Tibial nerve (tissue), 4 donors: Measurements from ENCODE around the gene KIF5C. TPM values are rescaled to one million over a fixed set of nuclear protein-coding genes. Genes with fewer than 3 reads are reported as not detected.

Experiments
- DNase-seq, 2 donors: peaks; one replicate each; pipeline ENCODE4 v3.0.0-alpha.2; 2019; ENCODE audit warnings: low spot score in 2 of 2
- H3K27ac ChIP-seq, 4 donors: fragments of 200-600 bp; sonication (generic) in 3 of 4; one replicate each; pipeline ENCODE4 v1.5.1; 2017 to 2019; ENCODE audit warnings: mild to moderate bottlenecking in 1 of 4
- H3K27me3 ChIP-seq, 2 donors: fragments of 200-600 bp; sonication (generic) in 1 of 2; one replicate each; pipeline versions ENCODE4 v1.5.1 to v1.6.0; 2017 to 2019
- H3K36me3 ChIP-seq, 3 donors: fragments of 200-600 bp; sonication (generic); one replicate each; pipeline ENCODE4 v1.5.1; 2018 to 2019
- H3K4me1 ChIP-seq, 4 donors: fragments of 200-600 bp; sonication (generic) in 3 of 4; one replicate each; pipeline ENCODE4 v1.5.1; 2017 to 2019
- H3K4me3 ChIP-seq, 4 donors: fragments of 200-600 bp; sonication (generic) in 3 of 4; one replicate each; pipeline ENCODE4 v1.5.1; 2017 to 2019; ENCODE audit warnings: mild to moderate bottlenecking in 1 of 4, moderate library complexity in 1 of 4
- H3K9me3 ChIP-seq, 4 donors: fragments of 200-600 bp; sonication (generic) in 3 of 4; one replicate each; pipeline ENCODE4 v1.5.1; 2017 to 2019
- EP300 ChIP-seq, 2 donors: sonication (generic); formaldehyde crosslinking; IDR thresholded peaks; one replicate each; pipeline ENCODE4 v1.6.1; 2017; ENCODE audit warnings: antibody characterized with exemption in 2 of 2, mild to moderate bottlenecking in 1 of 2
- POLR2A ChIP-seq, 2 donors: fragments of 450-650 bp; IDR thresholded peaks; one replicate each; pipeline ENCODE4 v1.6.1; 2017; ENCODE audit warnings: antibody characterized with exemption in 2 of 2, mild to moderate bottlenecking in 2 of 2, moderate library complexity in 2 of 2
- WGBS, 2 donors: methylation state at CpG; one replicate each; pipeline ENCODE4 v1.1.5; 2018; 5-methylcytosine and 5-hydroxymethylcytosine counted together
- total RNA-seq, 4 donors: library from RNA; depleted of rRNA; stranded (reverse); fragments of >200 nt; gene quantifications; one replicate each; pipeline ENCODE4 v1.1.0, GENCODE V29; 2016
- TF ChIP-seq, protein P1 (sequence below), 5 experiments: fragments of 200-600 bp in 3 of 5; fragments of 450-650 bp in 2 of 5; sonication (generic) in 3 of 5; IDR thresholded peaks; one replicate each; pipeline ENCODE4 v1.5.1; 2016 to 2019; ENCODE audit warnings: antibody characterized with exemption in 5 of 5, mild to moderate bottlenecking in 3 of 5, moderate library complexity in 2 of 5

The KIF5C gene
- total RNA-seq, 4 donors from 2014 or later, result 10.8 to 47.9 (median 23.6) TPM

DNA sequence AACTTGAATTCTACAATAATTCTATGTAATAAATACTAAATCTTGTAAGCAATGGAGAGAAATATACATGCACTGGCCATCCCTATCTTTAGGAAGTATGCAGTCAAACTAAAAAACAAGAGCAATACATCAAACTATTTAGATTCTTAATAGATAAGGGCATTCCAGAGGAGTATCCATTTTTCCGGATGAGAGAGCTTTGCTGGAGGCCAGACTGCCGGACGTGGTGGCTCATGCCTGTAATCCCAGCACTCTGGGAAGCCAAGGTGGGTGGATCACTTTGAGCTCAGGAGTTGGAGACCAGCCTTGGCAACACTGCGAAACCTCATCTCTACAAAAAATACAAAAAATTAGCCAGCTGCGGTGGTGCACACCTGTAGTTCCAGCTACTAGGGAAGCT lies 60.8 kb downstream of the KIF5C start:
- Histone ChIP-seq H3K4me1 (peaks cover 0 to 5% (median 3%) of the 10 kb centered on the region in 4 donors), H3K27ac (no peak overlapping the region), H3K9me3 (no peaks in the 10 kb centered on the region), H3K4me3 (no peak overlapping the region), H3K36me3 (no peaks in the 10 kb centered on the region), H3K27me3 (no peaks in the 10 kb centered on the region)
- DNase-seq, result no peak
- WGBS, 2 donors, result 92 to 95% methylated on average over 5 of the region's 5 CpGs
- TF ChIP-seq EP300 (IDR thresholded peaks at IDR 0.05), result no peak
- TF ChIP-seq, protein P1, sequence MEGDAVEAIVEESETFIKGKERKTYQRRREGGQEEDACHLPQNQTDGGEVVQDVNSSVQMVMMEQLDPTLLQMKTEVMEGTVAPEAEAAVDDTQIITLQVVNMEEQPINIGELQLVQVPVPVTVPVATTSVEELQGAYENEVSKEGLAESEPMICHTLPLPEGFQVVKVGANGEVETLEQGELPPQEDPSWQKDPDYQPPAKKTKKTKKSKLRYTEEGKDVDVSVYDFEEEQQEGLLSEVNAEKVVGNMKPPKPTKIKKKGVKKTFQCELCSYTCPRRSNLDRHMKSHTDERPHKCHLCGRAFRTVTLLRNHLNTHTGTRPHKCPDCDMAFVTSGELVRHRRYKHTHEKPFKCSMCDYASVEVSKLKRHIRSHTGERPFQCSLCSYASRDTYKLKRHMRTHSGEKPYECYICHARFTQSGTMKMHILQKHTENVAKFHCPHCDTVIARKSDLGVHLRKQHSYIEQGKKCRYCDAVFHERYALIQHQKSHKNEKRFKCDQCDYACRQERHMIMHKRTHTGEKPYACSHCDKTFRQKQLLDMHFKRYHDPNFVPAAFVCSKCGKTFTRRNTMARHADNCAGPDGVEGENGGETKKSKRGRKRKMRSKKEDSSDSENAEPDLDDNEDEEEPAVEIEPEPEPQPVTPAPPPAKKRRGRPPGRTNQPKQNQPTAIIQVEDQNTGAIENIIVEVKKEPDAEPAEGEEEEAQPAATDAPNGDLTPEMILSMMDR (IDR thresholded peaks at IDR 0.05), result no peak
- no peak for TF ChIP-seq POLR2A (IDR thresholded peaks at IDR 0.05)

DNA sequence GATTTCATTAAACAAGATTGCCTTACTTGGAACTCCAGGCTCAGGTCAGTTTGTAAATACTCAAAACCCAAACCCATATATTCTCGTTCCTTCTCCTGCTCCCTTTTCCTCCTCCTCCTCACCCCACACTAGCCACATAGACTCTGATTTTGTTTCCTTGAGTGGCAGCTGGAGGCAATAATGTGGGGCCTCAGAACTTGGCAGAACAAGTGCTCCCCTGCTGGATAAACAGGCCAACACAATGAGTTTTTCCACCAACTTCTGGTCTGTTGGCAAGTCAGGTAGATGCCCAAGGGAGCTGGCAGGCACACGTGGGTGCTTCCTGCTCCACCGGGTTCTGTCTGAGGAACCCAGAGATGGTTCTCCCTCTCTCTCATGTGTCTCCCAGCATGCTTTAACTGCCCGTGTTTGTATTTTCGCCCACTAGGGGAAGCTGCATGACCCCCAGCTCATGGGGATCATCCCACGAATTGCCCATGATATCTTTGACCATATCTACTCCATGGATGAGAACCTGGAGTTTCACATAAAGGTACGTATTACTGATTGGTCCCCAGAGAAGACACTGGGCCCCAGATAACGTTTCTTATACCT lies 61.9 kb downstream of the KIF5C start:
- Histone ChIP-seq H3K27ac (no peak overlapping the region), H3K4me3 (no peak overlapping the region), H3K4me1 (peaks cover 0 to 5% (median 3%) of the 10 kb centered on the region in 4 donors), H3K36me3 (no peaks in the 10 kb centered on the region), H3K27me3 (no peaks in the 10 kb centered on the region), H3K9me3 (no peaks in the 10 kb centered on the region)
- 84 to 86% methylated on average over 8 of the region's 8 CpGs for WGBS, 2 donors
- no peak for DNase-seq
- TF ChIP-seq EP300 (IDR thresholded peaks at IDR 0.05) (no peak), POLR2A (IDR thresholded peaks at IDR 0.05) (no peak)
- TF ChIP-seq, protein P1 (IDR thresholded peaks at IDR 0.05), result no peak

DNA sequence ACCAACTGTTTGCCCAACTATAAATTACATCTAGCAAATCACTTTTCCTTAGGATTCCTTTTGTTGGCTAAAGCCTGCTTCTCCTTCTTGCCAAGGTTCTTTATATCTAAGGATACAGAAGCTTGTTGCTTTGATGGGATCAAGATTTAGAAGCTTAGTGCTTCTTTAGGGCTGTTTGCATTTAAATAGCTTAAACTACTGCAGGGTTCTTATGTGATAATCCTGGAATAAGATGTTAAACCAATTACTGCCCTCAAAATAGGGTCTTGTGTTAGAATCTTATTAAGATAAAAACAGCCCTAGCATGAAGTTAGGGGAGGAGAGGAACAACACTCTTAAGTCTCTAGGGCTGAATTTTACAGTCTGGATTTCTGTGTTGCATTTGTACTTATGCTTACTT lies 64.2 kb downstream of the KIF5C start:
- Histone ChIP-seq H3K4me1 (no peaks in the 10 kb centered on the region), H3K4me3 (no peak overlapping the region), H3K9me3 (no peaks in the 10 kb centered on the region), H3K36me3 (no peaks in the 10 kb centered on the region), H3K27ac (no peak overlapping the region), H3K27me3 (no peaks in the 10 kb centered on the region)
- no peak for DNase-seq
- TF ChIP-seq, protein P1 (IDR thresholded peaks at IDR 0.05), result no peak
- TF ChIP-seq EP300 (IDR thresholded peaks at IDR 0.05), result no peak
- TF ChIP-seq POLR2A (IDR thresholded peaks at IDR 0.05), result no peak

DNA sequence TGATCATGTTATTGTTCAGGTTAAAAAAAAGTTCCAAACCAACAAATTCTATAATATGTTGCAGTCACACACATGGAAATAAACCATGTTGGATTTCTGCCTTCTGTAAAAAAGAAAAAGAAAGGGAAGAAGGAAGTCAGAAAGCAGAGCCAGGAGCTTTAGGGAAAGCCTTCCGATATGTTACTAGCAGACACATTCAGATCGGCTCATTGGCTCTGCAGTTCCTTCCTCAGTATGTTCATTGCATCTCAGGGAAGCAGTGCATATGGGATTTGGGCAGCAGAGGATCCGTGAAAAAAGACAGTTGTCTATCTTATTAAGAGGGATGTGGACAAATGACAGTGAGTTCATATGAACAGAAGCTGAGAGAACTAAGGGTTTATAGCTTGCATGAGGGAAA lies 68.1 kb downstream of the KIF5C start:
- TF ChIP-seq EP300 (IDR thresholded peaks at IDR 0.05), result no peak
- no peak for TF ChIP-seq POLR2A (IDR thresholded peaks at IDR 0.05)
- TF ChIP-seq, protein P1 (IDR thresholded peaks at IDR 0.05), result no peak
- no peak for DNase-seq
- 77 to 86% methylated on average over 3 of the region's 3 CpGs for WGBS, 2 donors

DNA sequence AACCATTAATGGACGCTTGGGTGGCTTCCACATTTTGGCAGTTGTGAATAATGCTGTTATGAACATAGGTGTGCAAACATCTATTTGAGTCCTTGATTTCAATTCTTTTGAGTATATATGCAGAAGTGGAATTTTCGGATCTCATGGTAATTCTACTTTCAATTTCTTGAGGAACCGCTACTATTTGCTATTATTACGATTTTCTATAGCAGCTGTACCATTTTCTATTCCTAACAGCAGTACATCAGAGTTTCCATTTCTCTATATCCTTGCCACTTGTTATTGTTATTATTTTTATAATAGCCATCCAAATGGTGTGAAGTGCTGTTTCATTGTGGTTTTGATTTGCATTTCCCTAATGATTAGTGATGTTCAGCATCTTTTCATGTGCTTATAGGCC lies 69.5 kb downstream of the KIF5C start:
- peaks cover 0 to 5% (median 0%) of the 10 kb centered on the region in 3 donors for H3K36me3 ChIP-seq
- TF ChIP-seq POLR2A (IDR thresholded peaks at IDR 0.05) (no peak), EP300 (IDR thresholded peaks at IDR 0.05) (no peak)
- TF ChIP-seq, protein P1 (IDR thresholded peaks at IDR 0.05), result no peak
- peaks cover 0 to 5% (median 0%) of the 10 kb centered on the region in 4 donors for H3K9me3 ChIP-seq
- 91 to 93% methylated on average over 4 of the region's 4 CpGs for whole genome bisulfite sequencing, 2 donors
- H3K27me3 ChIP-seq, result no peaks in the 10 kb centered on the region
- no peak overlapping the region for H3K27ac ChIP-seq
- H3K4me1 ChIP-seq, result peaks cover 0 to 3% (median 0%) of the 10 kb centered on the region in 4 donors
- DNase-seq, result no peak
- H3K4me3 ChIP-seq, result no peak overlapping the region

More for the DNA sequence above, 68.1 kb downstream of the KIF5C start:
- Histone ChIP-seq H3K9me3 (peaks cover 0 to 5% (median 0%) of the 10 kb centered on the region in 4 donors), H3K27ac (no peak overlapping the region), H3K4me1 (no peaks in the 10 kb centered on the region), H3K27me3 (no peaks in the 10 kb centered on the region), H3K4me3 (no peak overlapping the region), H3K36me3 (peaks cover 0 to 5% (median 0%) of the 10 kb centered on the region in 3 donors)
